ENCODE data around the gene MICAL3.
"Not testable (repeated sequence)": the region's sequence is repeated elsewhere in the genome, so short reads cannot be mapped to it uniquely, and the experiment has no call there.

The MICAL3 gene

GRCh38 chr22:18028817-18029527, 4.6 kb upstream of the MICAL3 start:
- no peak for DNase-seq

- DNase-seq: not testable (repeated sequence)
Measured at GRCh38 chr22:18025898-18026297, 1.5 kb upstream of the MICAL3 start.

- no peak for DNase-seq
Measured at GRCh38 chr22:18024956-18025720, 777 bp upstream of the MICAL3 start.

- peak; percentile 58 for DNase-seq
Measured at GRCh38 chr22:18023509-18024275, 669 bp downstream of the MICAL3 start.

- no peak for DNase-seq
Measured at GRCh38 chr22:18022876-18023275, 1.5 kb downstream of the MICAL3 start.

GRCh38 chr22:18021431-18021830, 2.9 kb downstream of the MICAL3 start:
- no peak for DNase-seq

- not testable (repeated sequence) for DNase-seq
Measured at GRCh38 chr22:18020743-18021142, 3.6 kb downstream of the MICAL3 start.

- DNase-seq: no peak
Measured at GRCh38 chr22:18013947-18014346, 10.4 kb downstream of the MICAL3 start.

GRCh38 chr22:18013436-18013835, 10.9 kb downstream of the MICAL3 start:
- DNase-seq: no peak

- DNase-seq: no peak
Measured at GRCh38 chr22:18012531-18012930, 11.8 kb downstream of the MICAL3 start.

GRCh38 chr22:18010266-18010665, 14.1 kb downstream of the MICAL3 start:
- no peak for DNase-seq

- DNase-seq: no peak
Measured at GRCh38 chr22:18008136-18008535, 16.2 kb downstream of the MICAL3 start.

GRCh38 chr22:18005201-18005926, 19.0 kb downstream of the MICAL3 start:
- no peak for DNase-seq

- not testable (repeated sequence) for DNase-seq
Measured at GRCh38 chr22:18001894-18002315, 22.5 kb downstream of the MICAL3 start.

- DNase-seq: peak; percentile 94
Measured at GRCh38 chr22:18001040-18001893, 23.1 kb downstream of the MICAL3 start.

- DNase-seq: peak; percentile 15
Measured at GRCh38 chr22:18000441-18001039, 23.8 kb downstream of the MICAL3 start.

- DNase-seq: no peak
Measured at GRCh38 chr22:17999851-18000250, 24.5 kb downstream of the MICAL3 start.

- DNase-seq: no peak
Measured at GRCh38 chr22:17998913-17999312, 25.4 kb downstream of the MICAL3 start.

GRCh38 chr22:17997456-17997855, 26.9 kb downstream of the MICAL3 start:
- no peak for DNase-seq

- not testable (repeated sequence) for DNase-seq
Measured at GRCh38 chr22:17995256-17995655, 29.1 kb downstream of the MICAL3 start.

GRCh38 chr22:17994424-17995108, 29.8 kb downstream of the MICAL3 start:
- no peak for DNase-seq
